Naive thymus-derived CD4-positive, alpha-beta T cell (primary cell): ENCODE measurements around the gene SCN9A. TPM values are rescaled to one million over a fixed set of nuclear protein-coding genes. Genes with fewer than 3 reads are reported as not detected.

ENCODE experiments used
- ATAC-seq: fragments of 150-1000 bp; cut with Tn5 transposase; 2 replicates; pipeline ENCODE4 v1.10.0; 2021; ENCODE audit warnings: mild to moderate bottlenecking, moderate library complexity
- CTCF ChIA-PET: fragments of 350-600 bp; sonication (Branson Sonifier 250); formaldehyde crosslinking; loops from one replicate; lab custom pipeline; 2021; ENCODE audit warnings: antibody characterized with exemption; lab: Charles Lee
- POLR2A ChIA-PET: fragments of 350-600 bp; sonication (Branson Sonifier 250); formaldehyde crosslinking; loops from one replicate; lab custom pipeline; 2021; ENCODE audit warnings: antibody characterized with exemption, inconsistent platforms; lab: Charles Lee
- DNase-seq, 9 donors: peaks; one replicate each; pipeline versions ENCODE4 v3.0.0 to v3.0.0-alpha.2; 2020 to 2022; ENCODE audit warnings: mixed read lengths in 1 of 9
- H3K27ac ChIP-seq: one replicate; pipeline ENCODE4 v1.7.0; 2013; ENCODE audit warnings: mild to moderate bottlenecking, low read depth, low read length, moderate library complexity
- H3K27me3 ChIP-seq, 2 donors: one replicate each; pipeline ENCODE4 v1.7.0; 2013; ENCODE audit warnings: low read length in 2 of 2, mild to moderate bottlenecking in 2 of 2, moderate library complexity in 2 of 2; ENCODE audit not compliant: control insufficient read depth in 2 of 2, insufficient read depth in 2 of 2
- H3K36me3 ChIP-seq, 3 experiments: 1 replicate in 2 of 3; 2 replicates in 1 of 3; pipeline ENCODE4 v1.7.0; 2013; ENCODE audit warnings: low read length in 3 of 3, mild to moderate bottlenecking in 3 of 3, moderate library complexity in 1 of 3; ENCODE audit not compliant: insufficient read depth in 3 of 3, control insufficient read depth in 2 of 3
- H3K4me1 ChIP-seq, 2 donors: one replicate each; pipeline ENCODE4 v1.7.0; 2013; ENCODE audit warnings: low read length in 2 of 2, mild to moderate bottlenecking in 2 of 2, moderate library complexity in 1 of 2; ENCODE audit not compliant: control insufficient read depth in 2 of 2, insufficient read depth in 2 of 2
- H3K4me3 ChIP-seq: 2 replicates; pipeline ENCODE4 v1.7.0; 2013; ENCODE audit warnings: mild to moderate bottlenecking, low read length
- H3K9me3 ChIP-seq, 3 experiments: 1 replicate in 2 of 3; 2 replicates in 1 of 3; pipeline ENCODE4 v1.7.0; 2013; ENCODE audit warnings: low read length in 3 of 3; ENCODE audit not compliant: control insufficient read depth in 2 of 3
- H3K27ac Mint-ChIP-seq, 9 donors: one replicate each; pipeline ENCODE4 v1.8.0; 2020 to 2022; ENCODE audit warnings: mixed read lengths in 9 of 9, mild to moderate bottlenecking in 8 of 9, moderate library complexity in 5 of 9, inconsistent platforms in 2 of 9
- H3K27me3 Mint-ChIP-seq, 5 donors: one replicate each; pipeline ENCODE4 v1.8.0; 2021 to 2022; ENCODE audit warnings: mixed read lengths in 5 of 5, mild to moderate bottlenecking in 1 of 5
- H3K36me3 Mint-ChIP-seq, 5 donors: one replicate each; pipeline ENCODE4 v1.8.0; 2020 to 2022; ENCODE audit warnings: mixed read lengths in 5 of 5, mild to moderate bottlenecking in 3 of 5, inconsistent platforms in 1 of 5
- H3K4me1 Mint-ChIP-seq, 7 donors: one replicate each; pipeline ENCODE4 v1.8.0; 2020 to 2022; ENCODE audit warnings: mixed read lengths in 7 of 7, mild to moderate bottlenecking in 3 of 7, inconsistent platforms in 1 of 7
- H3K4me3 Mint-ChIP-seq, 10 donors: one replicate each; pipeline ENCODE4 v1.8.0; 2020 to 2022; ENCODE audit warnings: mild to moderate bottlenecking in 10 of 10, mixed read lengths in 10 of 10, moderate library complexity in 6 of 10, inconsistent platforms in 2 of 10
- H3K9me3 Mint-ChIP-seq, 11 donors: one replicate each; pipeline ENCODE4 v1.8.0; 2020 to 2022; ENCODE audit warnings: mixed read lengths in 11 of 11, mild to moderate bottlenecking in 4 of 11, inconsistent platforms in 1 of 11, moderate library complexity in 1 of 11
- intact Hi-C, 2 donors: fragments of 100-400 bp; cut with micrococcal nuclease; formaldehyde crosslinking; loops; one replicate each; pipeline ENCODE4 v1.15.1; 2023
- polyA plus RNA-seq, 2 donors: library from polyadenylated mRNA; unstranded; fragments of 300-500 nt; fragmentation: Illumina TruSeq; gene quantifications; one replicate each; pipeline ENCODE4 v1.2.3, GENCODE V29; 2021
- total RNA-seq, 6 experiments: library from RNA in 5 of 6; stranded (reverse) in 5 of 6; gene quantifications; 1 replicate in 5 of 6; 2 replicates in 1 of 6; pipeline ENCODE4 v1.2.3 and lab custom pipeline; 2021 to 2026

The SCN9A gene
- total and polyA plus RNA-seq, 7 experiments from 2014 or later, result 0.12 to 1.8 (median 0.40) TPM; not detected in 1

- Histone ChIP-seq H3K36me3 (no peaks in the 10 kb centered on the region), H3K4me3 (no peak overlapping the region), H3K9me3 (no peaks in the 10 kb centered on the region), H3K4me1 (no peaks in the 10 kb centered on the region), H3K27ac (no peak overlapping the region), H3K27me3 (no peaks in the 10 kb centered on the region)
- Mint-ChIP-seq H3K27ac (no peak overlapping the region), H3K9me3 (no peaks in the 10 kb centered on the region), H3K36me3 (no peaks in the 10 kb centered on the region), H3K4me1 (no peaks in the 10 kb centered on the region), H3K4me3 (no peak overlapping the region), H3K27me3 (no peaks in the 10 kb centered on the region)
- POLR2A ChIA-PET, result no interaction called here
- DNase-seq, result no peak
- CTCF ChIA-PET, result no interaction called here
- intact Hi-C loops, result no loop called here
- no peak for ATAC-seq
Measured at GRCh38 chr2:166304656-166305055, 71.1 kb downstream of the SCN9A start.

GRCh38 chr2:166302036-166302435 lies 73.7 kb downstream of the SCN9A start:
- CTCF ChIA-PET, result no interaction called here
- Histone ChIP-seq H3K4me3 (no peak overlapping the region), H3K27me3 (no peaks in the 10 kb centered on the region), H3K4me1 (no peaks in the 10 kb centered on the region), H3K36me3 (no peaks in the 10 kb centered on the region), H3K27ac (no peak overlapping the region), H3K9me3 (no peaks in the 10 kb centered on the region)
- intact Hi-C loops, result no loop called here
- DNase-seq (no peak), ATAC-seq (no peak)
- Mint-ChIP-seq H3K9me3 (no peaks in the 10 kb centered on the region), H3K27me3 (no peaks in the 10 kb centered on the region), H3K27ac (no peak overlapping the region), H3K4me1 (no peaks in the 10 kb centered on the region), H3K4me3 (no peak overlapping the region), H3K36me3 (no peaks in the 10 kb centered on the region)
- POLR2A ChIA-PET, result no interaction called here

- Histone ChIP-seq H3K4me3 (no peak overlapping the region), H3K27ac (no peak overlapping the region), H3K9me3 (no peaks in the 10 kb centered on the region), H3K4me1 (no peaks in the 10 kb centered on the region), H3K36me3 (no peaks in the 10 kb centered on the region), H3K27me3 (no peaks in the 10 kb centered on the region)
- no peaks in the 10 kb centered on the region for H3K9me3 Mint-ChIP-seq
- H3K4me3 Mint-ChIP-seq, result no peak overlapping the region
- intact Hi-C loops, result no loop called here
- H3K27me3 Mint-ChIP-seq, result no peaks in the 10 kb centered on the region
- ChIA-PET CTCF (no interaction called here), POLR2A (no interaction called here)
- H3K27ac Mint-ChIP-seq, result no peak overlapping the region
- H3K36me3 Mint-ChIP-seq, result no peaks in the 10 kb centered on the region
- ATAC-seq, result no peak
- H3K4me1 Mint-ChIP-seq, result no peaks in the 10 kb centered on the region
- no peak for DNase-seq
Measured at GRCh38 chr2:166297951-166298350, 77.8 kb downstream of the SCN9A start.

GRCh38 chr2:166293984-166294383 lies 81.8 kb downstream of the SCN9A start:
- no peak for DNase-seq
- Mint-ChIP-seq H3K9me3 (peaks cover 0 to 14% (median 2%) of the 10 kb centered on the region in 11 donors), H3K27me3 (no peaks in the 10 kb centered on the region), H3K4me3 (no peak overlapping the region), H3K27ac (no peak overlapping the region), H3K4me1 (no peaks in the 10 kb centered on the region), H3K36me3 (no peaks in the 10 kb centered on the region)
- intact Hi-C loops, result no loop called here
- ATAC-seq, result no peak
- Histone ChIP-seq H3K4me3 (no peak overlapping the region), H3K36me3 (no peaks in the 10 kb centered on the region), H3K4me1 (no peaks in the 10 kb centered on the region), H3K9me3 (no peaks in the 10 kb centered on the region), H3K27me3 (no peaks in the 10 kb centered on the region), H3K27ac (no peak overlapping the region)
- POLR2A ChIA-PET, result no interaction called here
- CTCF ChIA-PET, result no interaction called here

GRCh38 chr2:166285215-166285614 lies 90.5 kb downstream of the SCN9A start:
- H3K9me3 Mint-ChIP-seq, result peaks cover 0 to 9% (median 0%) of the 10 kb centered on the region in 11 donors
- Histone ChIP-seq H3K27me3 (no peaks in the 10 kb centered on the region), H3K9me3 (no peaks in the 10 kb centered on the region), H3K4me3 (no peak overlapping the region), H3K4me1 (no peaks in the 10 kb centered on the region), H3K27ac (no peak overlapping the region), H3K36me3 (no peaks in the 10 kb centered on the region)
- no peak for ATAC-seq
- no peaks in the 10 kb centered on the region for H3K4me1 Mint-ChIP-seq
- H3K27ac Mint-ChIP-seq, result no peak overlapping the region
- H3K4me3 Mint-ChIP-seq, result no peak overlapping the region
- CTCF ChIA-PET, result no interaction called here
- POLR2A ChIA-PET, result no interaction called here
- intact Hi-C loops, result no loop called here
- H3K36me3 Mint-ChIP-seq, result no peaks in the 10 kb centered on the region
- H3K27me3 Mint-ChIP-seq, result no peaks in the 10 kb centered on the region
- no peak for DNase-seq

GRCh38 chr2:166284359-166284758 lies 91.4 kb downstream of the SCN9A start:
- no peak overlapping the region for H3K27ac ChIP-seq
- H3K36me3 ChIP-seq, result no peaks in the 10 kb centered on the region
- DNase-seq (no peak), ATAC-seq (no peak)
- intact Hi-C loops, result no loop called here
- H3K27ac Mint-ChIP-seq, result no peak overlapping the region
- ChIA-PET POLR2A (no interaction called here), CTCF (no interaction called here)
- no peaks in the 10 kb centered on the region for H3K36me3 Mint-ChIP-seq
- peaks cover 0 to under 1% (median 0%) of the 10 kb centered on the region in 11 donors for H3K9me3 Mint-ChIP-seq
- H3K27me3 Mint-ChIP-seq, result no peaks in the 10 kb centered on the region
- H3K4me3 Mint-ChIP-seq, result no peak overlapping the region
- H3K4me3 ChIP-seq, result no peak overlapping the region
- H3K4me1 Mint-ChIP-seq, result no peaks in the 10 kb centered on the region
- no peaks in the 10 kb centered on the region for H3K27me3 ChIP-seq
- H3K4me1 ChIP-seq, result no peaks in the 10 kb centered on the region
- H3K9me3 ChIP-seq, result no peaks in the 10 kb centered on the region

GRCh38 chr2:166282154-166282553 lies 93.6 kb downstream of the SCN9A start:
- DNase-seq (no peak), ATAC-seq (no peak)
- ChIA-PET POLR2A (no interaction called here), CTCF (no interaction called here)
- no peaks in the 10 kb centered on the region for H3K36me3 ChIP-seq
- no peak overlapping the region for H3K27ac ChIP-seq
- Mint-ChIP-seq H3K36me3 (no peaks in the 10 kb centered on the region), H3K4me1 (no peaks in the 10 kb centered on the region), H3K4me3 (no peak overlapping the region), H3K27me3 (no peaks in the 10 kb centered on the region), H3K9me3 (no peaks in the 10 kb centered on the region), H3K27ac (no peak overlapping the region)
- intact Hi-C loops, result no loop called here
- no peak overlapping the region for H3K4me3 ChIP-seq
- no peaks in the 10 kb centered on the region for H3K9me3 ChIP-seq
- H3K27me3 ChIP-seq, result no peaks in the 10 kb centered on the region
- no peaks in the 10 kb centered on the region for H3K4me1 ChIP-seq
